Left hindlimb (tissue), 1 donor: Measurements from ENCODE around the gene ALPK3.

Source experiments
- DNase-seq: peaks from one replicate; pipeline ENCODE4 v3.0.0-alpha.2; 2018

ALPK3 gene

GRCh38 chr15:84878504-84878903 lies 61.3 kb downstream of the ALPK3 start:
- DNase-seq: peak; percentile 59

DNA sequence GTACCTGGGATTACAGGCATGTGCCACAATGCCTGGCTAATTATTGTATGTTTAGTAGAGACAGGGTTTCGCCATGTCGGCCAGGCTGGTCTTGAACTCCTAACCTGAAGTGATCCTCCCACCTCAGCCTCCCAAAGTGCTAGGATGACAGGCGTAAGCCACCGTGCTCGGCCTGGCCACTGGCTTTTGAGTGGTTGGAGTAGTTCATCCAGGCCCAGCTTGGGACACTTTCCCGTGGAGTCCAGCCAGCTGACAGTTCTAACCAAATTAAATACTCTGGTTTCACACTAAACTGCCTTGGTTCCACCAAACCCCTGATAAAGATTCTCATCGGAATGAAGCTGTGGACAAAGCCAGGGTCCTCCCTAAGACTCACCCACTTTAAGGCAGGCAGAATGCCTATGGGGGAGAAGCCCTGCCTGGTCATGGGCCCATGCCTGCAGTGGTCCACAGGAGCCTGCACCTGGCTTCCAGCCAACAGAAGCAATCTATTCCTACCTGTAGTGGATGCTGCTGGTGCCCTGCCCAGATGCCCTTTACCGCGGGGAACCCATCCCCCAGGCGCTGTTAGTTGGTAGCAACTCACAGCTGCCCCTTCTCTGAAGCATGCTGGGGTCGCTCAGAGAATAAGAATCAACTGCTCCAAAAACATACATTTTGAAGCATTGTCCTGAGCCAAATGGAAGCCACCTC lies 62.1 kb downstream of the ALPK3 start:
- no peak for DNase-seq

DNA sequence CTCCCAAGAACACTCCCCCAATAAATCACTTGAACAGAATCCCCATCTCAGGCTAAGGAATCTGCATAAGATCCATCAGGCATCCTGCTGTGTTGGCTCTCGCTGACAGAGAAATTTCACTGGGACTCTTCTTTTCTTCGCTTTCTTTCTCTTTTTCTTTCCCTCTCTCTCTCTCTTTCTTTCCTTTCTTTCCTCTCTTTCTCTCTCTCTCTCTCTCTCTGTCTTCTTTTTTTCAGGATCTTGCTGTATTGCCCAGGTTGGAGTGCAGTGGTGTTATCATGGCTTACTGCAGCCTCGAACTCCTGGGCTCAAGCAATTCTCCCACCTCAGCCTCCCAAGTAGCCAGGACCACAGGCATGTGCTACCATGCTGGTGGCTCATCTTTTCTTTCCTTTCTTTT lies 62.9 kb downstream of the ALPK3 start:
- no peak for DNase-seq

GRCh38 chr15:84880822-84881519 lies 63.8 kb downstream of the ALPK3 start:
- no peak for DNase-seq

DNA sequence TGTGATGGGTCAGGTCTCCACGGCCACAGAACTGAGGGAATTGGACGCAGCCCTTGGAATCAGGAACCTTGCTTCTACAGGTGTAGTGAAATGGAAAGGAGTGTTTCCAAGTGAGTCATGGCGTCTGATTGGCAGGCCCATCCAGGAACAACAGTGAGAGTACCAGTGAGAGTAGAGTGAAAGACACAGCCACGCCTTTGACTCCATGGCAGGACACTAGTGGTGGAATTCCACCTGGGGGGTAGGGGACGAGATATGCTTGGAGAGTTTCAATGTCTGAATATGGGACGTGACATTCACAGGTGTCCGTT lies 64.3 kb downstream of the ALPK3 start:
- no peak for DNase-seq

DNA sequence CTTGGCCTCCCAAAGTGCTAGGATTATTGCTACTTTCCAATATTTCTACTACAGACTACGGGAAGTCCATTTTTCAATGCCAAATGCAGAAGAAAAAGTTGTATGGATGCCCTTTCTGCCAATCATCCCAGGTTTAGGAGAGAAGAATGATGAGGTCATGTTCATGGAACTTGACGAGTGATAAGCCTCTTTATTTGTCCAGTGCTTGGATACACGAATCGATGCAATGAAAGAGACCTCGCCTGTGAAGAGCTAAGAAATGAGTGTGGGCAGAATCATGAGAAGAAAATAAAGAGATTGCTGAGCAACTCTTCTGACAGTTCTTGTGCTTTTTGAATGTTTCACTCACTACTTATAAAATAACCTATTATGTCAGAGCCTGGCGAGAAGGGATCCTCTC lies 66.3 kb downstream of the ALPK3 start:
- no peak for DNase-seq

DNA sequence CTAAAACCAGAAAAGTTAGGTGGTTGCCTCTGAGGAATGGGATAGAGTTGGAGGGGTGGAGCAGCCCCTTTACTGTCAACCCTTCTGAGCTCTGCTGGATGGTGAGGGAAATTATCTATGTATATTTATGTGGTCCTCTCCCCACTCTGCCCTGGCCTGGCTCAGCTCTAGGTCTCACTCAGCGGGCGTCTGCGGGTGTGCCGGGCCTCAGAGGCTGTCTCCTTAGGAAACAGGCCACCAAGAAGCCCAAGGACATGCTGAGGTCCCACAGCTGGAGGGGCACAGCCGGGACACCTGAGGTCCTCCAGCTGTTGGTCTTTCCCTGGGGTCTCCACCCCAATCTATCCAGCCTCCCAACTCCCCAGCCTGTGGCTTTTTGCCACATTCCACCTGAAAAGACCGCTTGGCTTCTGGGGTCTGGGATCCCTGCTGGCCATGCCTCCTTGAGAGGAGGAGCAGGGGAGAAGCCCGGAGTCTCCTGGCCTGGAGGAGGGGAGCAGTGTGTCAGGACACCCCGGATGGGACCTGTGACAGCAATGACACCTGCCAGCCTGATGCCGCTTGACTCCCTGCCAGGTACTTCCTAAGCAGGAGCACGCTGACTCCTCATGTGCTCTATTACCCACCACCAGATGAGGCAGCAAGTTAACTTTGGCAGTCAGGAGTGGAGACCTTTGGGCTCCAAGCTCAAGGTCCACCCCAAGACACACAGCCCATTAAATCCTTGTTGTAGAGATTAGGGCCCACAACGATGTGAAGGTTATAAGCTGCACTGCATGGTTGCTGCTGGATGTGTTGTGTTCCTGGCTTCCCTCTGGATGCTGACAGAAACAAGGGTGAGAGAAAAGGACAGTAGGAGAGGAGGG lies 67.0 kb downstream of the ALPK3 start, which contains the start of gene SLC28A1:
Gene SLC28A1 (plus strand): TSS at position 747 of the 866 bp plus-strand sequence. CDS start 3,099 bp downstream, outside the sequence.
- DNase-seq: no peak

DNA sequence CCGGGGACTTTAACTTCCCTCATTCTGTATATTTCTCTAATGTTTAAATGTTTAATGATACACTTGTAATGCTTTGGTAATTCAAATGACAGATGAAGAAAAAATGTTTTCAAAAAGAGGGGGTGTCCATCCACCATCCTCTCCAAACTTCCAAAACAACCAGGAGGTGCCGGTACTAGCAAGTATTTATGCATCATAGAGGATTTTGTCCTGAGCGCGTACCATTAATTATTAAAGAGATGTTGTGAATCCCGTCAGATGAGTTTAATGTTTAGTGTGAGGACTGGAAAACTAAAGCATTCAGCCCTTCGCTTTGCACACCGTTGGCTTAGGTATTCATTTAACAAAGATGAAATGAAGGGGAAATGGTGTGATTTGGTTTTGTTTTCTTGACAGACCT lies 68.6 kb downstream of the ALPK3 start:
- no peak for DNase-seq

- DNase-seq: no peak
Measured at GRCh38 chr15:84886211-84886983, 69.2 kb downstream of the ALPK3 start.

- no peak for DNase-seq
Measured at GRCh38 chr15:84886984-84887299, 69.8 kb downstream of the ALPK3 start.

GRCh38 chr15:84887938-84888337 lies 70.8 kb downstream of the ALPK3 start:
- DNase-seq: no peak

- no peak for DNase-seq
Measured at GRCh38 chr15:84888639-84889038, 71.5 kb downstream of the ALPK3 start.

DNA sequence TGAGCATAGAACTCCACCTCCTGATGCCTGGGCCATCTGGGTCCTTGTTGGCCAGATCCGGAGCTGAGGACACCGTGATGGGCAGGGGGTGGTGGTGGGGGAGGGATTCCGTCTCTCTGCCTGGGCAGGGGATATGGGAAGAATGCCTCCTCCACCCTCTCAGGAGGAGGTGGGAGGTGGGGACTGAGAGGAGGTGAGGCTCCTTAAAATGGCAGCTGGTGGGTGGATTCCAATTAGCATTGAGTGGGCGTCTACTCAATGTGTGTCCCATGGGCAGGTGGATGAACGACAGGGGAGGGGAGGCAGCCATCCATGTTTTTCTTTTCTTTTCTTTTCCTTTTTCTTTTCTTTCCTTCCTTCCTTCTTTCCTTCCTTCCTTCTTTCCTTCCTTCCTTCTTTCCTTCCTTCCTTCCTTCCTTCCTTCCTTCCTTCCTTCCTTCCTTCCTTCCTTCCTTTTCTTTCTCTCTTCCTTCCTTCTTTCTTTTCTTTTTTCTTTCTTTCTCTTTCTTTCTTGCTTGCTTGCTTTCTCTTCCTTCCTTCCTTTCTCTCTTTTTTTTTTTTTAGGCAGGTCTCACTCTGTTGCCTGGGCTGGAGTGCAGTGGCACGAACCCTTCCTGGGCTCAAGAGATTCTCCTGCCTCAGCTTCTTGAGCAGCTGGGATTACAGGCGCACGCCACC lies 72.3 kb downstream of the ALPK3 start:
- DNase-seq: no peak

DNA sequence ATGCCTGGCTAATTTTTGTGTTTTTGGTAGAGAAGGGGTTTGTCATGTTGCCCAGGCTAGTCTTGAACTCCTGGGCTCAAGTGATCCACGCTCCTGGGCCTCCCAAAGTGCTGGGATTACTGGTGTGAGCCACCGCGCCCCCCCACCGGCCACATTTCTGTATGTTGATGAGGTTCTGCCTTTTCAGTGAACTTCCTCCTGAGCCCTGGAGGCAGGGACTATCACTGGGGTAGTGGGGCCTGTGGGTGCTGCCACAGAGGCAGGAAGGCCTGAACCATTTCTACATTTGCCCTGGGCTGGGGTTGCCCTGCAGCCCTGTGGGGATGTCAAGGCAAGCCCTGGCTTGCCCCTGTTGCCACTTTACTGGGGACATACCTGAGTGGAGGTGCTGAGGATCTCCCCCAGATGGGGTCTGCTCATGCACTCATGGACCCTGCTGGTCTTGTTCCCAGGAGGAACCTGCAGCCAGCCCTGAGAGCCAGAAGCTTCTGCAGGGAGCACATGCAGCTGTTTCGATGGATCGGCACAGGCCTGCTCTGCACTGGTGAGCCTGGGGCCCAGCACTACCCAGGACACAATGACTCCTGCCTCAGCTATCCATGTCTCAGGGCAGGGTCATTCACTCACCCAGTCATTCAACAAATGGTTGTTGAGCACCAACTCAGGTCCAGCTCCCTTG lies 73.0 kb downstream of the ALPK3 start:
- no peak for DNase-seq

GRCh38 chr15:84890670-84891162 lies 73.6 kb downstream of the ALPK3 start:
- no peak for DNase-seq

DNA sequence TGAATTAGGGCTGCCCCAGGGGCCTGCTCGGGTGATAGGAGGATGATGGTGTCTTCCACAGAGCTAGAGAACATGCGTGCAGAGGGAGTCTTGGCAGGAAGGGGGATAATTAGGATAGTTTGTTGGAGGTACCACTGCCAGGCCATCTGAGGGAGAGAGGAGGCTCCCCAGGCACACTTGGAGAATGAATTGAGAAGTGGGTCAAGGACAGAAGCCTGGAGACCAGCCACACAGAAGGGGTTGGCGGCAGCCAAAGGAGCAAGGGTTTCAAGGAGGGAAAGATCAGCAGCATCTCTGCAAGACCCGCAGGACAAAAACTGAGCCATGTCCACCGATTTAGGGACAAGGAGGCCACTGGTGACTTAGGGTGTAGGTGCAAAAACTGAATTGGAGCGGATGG lies 74.2 kb downstream of the ALPK3 start:
- no peak for DNase-seq

GRCh38 chr15:84892786-84893307 lies 75.7 kb downstream of the ALPK3 start:
- no peak for DNase-seq

DNA sequence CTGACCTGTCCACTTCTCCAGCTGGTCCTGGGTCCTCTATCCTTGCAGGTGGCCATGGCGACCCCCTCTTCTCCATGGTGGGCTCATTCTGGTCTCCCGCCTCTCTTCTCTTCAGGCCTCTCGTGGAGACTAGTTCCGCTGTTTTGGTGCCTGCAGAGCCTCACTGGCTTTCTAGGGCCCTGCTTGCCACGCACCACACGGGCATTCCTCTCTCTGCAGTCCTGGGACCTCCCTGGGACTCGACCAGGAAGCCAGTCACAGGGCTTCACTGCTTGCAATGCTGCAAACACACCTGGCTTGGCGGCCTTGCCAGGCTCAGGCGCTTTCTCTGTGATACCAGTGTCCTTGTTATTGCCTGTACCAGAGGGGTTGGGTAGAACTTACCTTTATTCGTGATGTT lies 76.5 kb downstream of the ALPK3 start:
- no peak for DNase-seq

GRCh38 chr15:84894736-84895425 lies 77.7 kb downstream of the ALPK3 start:
- no peak for DNase-seq

- DNase-seq: no peak
Measured at GRCh38 chr15:84898761-84899160, 81.6 kb downstream of the ALPK3 start.

DNA sequence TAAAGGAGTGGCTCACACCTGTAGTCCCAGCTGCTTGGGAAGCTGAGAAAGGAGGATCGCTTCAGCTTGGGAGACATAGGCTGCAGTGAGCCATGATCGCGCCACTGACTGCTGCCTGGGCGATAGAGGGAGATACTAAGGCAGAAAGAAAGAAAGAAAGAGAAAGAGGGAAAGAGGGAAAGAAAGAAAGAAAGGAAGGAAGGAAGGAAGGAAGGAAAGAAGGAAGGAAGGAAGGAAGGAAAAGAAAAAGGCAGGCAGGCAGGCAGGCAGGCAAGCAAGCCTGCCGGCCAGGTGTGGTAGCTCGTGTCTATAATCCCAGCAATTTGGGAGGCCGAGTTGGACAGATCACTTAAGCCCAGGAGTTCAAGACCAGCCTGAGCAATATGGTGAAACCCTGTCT lies 82.6 kb downstream of the ALPK3 start:
- DNase-seq: no peak
